ENCODE data around the gene TPK1. TPM values are rescaled to one million over a fixed set of nuclear protein-coding genes. Genes with fewer than 3 reads are reported as not detected.
"Not testable (repeated sequence)": the region's sequence is repeated elsewhere in the genome, so short reads cannot be mapped to it uniquely, and the experiment has no call there.

The TPK1 gene
- total RNA-seq, 1 donor from 2014 or later: 7.6 TPM

GRCh38 chr7:144439717-144440205 lies 396.1 kb downstream of the TPK1 start:
- Histone ChIP-seq H3K27ac (no peak overlapping the region), H3K36me3 (no peaks in the 10 kb centered on the region), H3K27me3 (no peaks in the 10 kb centered on the region), H3K4me1 (no peaks in the 10 kb centered on the region), H3K4me3 (no peak overlapping the region), H3K9me3 (no peaks in the 10 kb centered on the region)
- TF ChIP-seq, protein P1, sequence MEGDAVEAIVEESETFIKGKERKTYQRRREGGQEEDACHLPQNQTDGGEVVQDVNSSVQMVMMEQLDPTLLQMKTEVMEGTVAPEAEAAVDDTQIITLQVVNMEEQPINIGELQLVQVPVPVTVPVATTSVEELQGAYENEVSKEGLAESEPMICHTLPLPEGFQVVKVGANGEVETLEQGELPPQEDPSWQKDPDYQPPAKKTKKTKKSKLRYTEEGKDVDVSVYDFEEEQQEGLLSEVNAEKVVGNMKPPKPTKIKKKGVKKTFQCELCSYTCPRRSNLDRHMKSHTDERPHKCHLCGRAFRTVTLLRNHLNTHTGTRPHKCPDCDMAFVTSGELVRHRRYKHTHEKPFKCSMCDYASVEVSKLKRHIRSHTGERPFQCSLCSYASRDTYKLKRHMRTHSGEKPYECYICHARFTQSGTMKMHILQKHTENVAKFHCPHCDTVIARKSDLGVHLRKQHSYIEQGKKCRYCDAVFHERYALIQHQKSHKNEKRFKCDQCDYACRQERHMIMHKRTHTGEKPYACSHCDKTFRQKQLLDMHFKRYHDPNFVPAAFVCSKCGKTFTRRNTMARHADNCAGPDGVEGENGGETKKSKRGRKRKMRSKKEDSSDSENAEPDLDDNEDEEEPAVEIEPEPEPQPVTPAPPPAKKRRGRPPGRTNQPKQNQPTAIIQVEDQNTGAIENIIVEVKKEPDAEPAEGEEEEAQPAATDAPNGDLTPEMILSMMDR (IDR thresholded peaks at IDR 0.05): no peak
- intact Hi-C loops (cut with DNase I): no loop called here
- DNase-seq (no peak), ATAC-seq (no peak)

DNA sequence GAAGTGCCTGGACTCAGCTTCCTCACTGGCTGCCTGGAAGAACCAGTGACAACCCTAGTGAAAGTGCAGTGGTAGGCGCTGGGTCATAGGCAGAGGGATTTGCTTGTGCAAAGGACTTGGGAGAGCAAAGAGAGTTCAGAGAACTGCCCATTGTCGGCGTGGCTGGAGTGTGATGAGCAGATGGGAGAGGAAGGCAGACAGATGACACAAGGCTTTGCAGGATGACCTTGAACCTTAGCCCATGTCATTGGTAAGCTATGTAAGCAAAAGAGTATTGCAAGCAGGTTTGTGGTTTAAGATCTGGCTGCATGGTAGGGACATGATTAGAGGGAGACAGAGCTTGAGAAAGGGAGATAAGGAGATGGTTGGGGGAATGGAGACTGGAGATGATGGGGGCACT lies 397.1 kb downstream of the TPK1 start:
- no peaks in the 10 kb centered on the region for H3K27me3 ChIP-seq
- no peak for ATAC-seq

DNA sequence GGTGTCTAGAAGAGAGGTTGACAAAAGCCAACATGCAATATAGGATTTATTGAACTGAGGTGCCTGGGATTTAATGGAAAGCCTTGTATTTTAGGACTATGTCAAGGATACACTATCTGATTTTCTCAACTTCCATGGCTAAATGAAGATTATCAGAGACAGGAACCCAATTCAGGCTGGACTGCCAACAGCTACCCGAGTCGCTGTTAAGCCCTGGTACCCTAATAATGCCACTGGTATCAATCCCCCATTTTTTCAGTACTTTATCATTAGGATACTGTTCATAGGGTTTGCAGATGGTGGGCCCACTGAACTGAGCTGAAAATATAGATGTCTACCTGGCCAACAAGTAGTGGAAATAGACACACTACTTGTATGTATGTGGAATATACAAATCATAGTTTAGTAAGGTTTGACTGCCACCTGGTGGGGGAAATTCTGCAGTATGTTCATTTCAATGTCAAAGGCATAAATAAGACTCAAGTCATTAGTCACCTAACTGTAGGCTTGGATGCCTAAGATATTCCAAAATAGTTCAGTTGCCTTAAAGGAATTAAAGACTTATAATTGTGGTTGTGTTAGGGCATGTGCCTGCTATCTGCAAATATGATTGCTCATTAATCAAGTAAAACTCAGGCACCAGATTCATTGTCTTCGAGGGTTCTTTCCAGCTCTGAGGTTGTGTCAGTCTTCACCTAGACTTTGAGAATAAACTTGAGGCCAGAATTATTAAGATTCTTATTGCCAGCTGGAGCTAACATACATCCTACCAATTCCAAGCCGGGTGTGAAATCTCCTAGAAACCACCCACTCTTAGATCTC lies 398.3 kb downstream of the TPK1 start:
- Histone ChIP-seq H3K4me3 (no peak overlapping the region), H3K4me1 (no peaks in the 10 kb centered on the region), H3K36me3 (no peaks in the 10 kb centered on the region), H3K27ac (no peak overlapping the region), H3K9me3 (no peaks in the 10 kb centered on the region), H3K27me3 (no peaks in the 10 kb centered on the region)
- intact Hi-C loops (cut with DNase I): no loop called here
- DNase-seq (no peak), ATAC-seq (peak; percentile 57)
- TF ChIP-seq, protein P1 (IDR thresholded peaks at IDR 0.05): peak; percentile 58

More for the DNA sequence above, 397.1 kb downstream of the TPK1 start:
- no peaks in the 10 kb centered on the region for H3K9me3 ChIP-seq
- H3K4me1 ChIP-seq: no peaks in the 10 kb centered on the region
- no peak overlapping the region for H3K27ac ChIP-seq
- DNase-seq: no peak
- TF ChIP-seq, protein P1 (IDR thresholded peaks at IDR 0.05): no peak
- no peaks in the 10 kb centered on the region for H3K36me3 ChIP-seq
- H3K4me3 ChIP-seq: no peak overlapping the region
- intact Hi-C loops (cut with DNase I): no loop called here

DNA sequence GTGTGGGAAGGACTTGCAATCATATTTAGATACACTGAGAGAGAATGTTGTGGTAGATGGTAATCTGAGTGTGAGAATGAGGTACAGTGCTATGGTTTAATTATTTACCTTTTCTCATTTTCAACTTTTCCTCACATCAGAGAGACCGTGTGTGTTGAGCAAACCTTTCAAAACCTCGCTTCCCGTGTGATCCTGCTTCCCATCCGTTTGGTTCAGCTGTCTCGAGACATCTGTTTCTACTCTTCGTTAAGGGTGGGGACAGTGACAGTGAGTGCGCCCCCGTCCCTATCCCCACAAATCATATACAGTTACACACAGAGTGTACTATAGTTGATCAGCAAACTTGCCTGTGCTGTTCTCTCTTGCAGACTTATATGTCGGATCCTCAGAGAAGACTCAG lies 399.4 kb downstream of the TPK1 start:
- no peak for ATAC-seq
- no peaks in the 10 kb centered on the region for H3K4me1 ChIP-seq
- H3K9me3 ChIP-seq: no peaks in the 10 kb centered on the region
- H3K36me3 ChIP-seq: no peaks in the 10 kb centered on the region
- TF ChIP-seq, protein P1 (IDR thresholded peaks at IDR 0.05): no peak
- H3K27ac ChIP-seq: no peak overlapping the region
- no peak for DNase-seq
- H3K4me3 ChIP-seq: no peak overlapping the region
- H3K27me3 ChIP-seq: no peaks in the 10 kb centered on the region
- intact Hi-C loops (cut with DNase I): no loop called here

DNA sequence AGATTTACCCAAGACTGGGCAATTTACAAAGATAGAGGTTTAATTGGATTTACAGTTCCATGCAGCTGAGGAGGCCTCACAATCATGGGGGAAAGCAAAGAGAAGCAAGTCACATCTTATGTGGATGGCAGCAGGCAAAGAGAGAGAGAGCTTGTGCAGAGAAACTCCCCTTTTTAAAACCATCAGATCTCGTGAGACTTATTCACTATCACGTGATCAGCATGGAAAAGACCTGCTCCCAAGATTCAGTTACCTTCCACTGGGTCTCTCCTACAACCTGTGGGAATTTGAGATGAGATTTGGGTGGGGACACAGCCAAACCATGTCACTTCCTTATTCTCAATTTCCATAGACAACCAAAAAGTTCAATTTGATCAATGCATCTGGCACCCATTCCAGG lies 407.4 kb downstream of the TPK1 start:
- intact Hi-C loops (cut with DNase I): no loop called here
- TF ChIP-seq, protein P1 (IDR thresholded peaks at IDR 0.05): no peak
- ATAC-seq (no peak), DNase-seq (no peak)
- Histone ChIP-seq H3K27me3 (no peaks in the 10 kb centered on the region), H3K4me1 (no peaks in the 10 kb centered on the region), H3K27ac (no peak overlapping the region), H3K4me3 (no peak overlapping the region), H3K9me3 (peaks cover 5% of the 10 kb centered on the region), H3K36me3 (no peaks in the 10 kb centered on the region)

GRCh38 chr7:144427539-144427938 lies 408.3 kb downstream of the TPK1 start:
- H3K27ac ChIP-seq; H3K36me3 ChIP-seq; H3K27me3 ChIP-seq; H3K4me1 ChIP-seq; intact Hi-C loops (cut with DNase I); ATAC-seq; H3K9me3 ChIP-seq; H3K4me3 ChIP-seq; DNase-seq: not testable (repeated sequence)

DNA sequence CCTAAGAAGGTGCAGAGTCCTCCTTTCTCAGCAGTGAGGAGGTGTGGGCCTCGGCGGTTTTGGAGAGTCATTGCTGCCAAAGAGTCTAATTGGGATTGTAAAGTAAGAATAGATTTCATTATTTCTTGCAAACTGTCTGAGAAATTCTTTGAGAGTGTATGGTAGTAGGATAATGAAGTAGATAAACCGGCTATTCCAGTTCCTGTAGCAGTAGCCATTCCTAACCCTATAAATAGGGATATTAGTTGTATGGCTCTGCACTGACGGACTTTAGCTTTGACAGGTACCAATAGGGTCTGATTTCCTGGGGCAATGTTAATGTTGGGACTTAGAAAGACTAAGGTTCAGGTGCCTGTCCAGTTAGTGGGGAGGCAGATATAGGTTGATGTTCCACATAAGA lies 416.9 kb downstream of the TPK1 start:
- H3K36me3 ChIP-seq; intact Hi-C loops (cut with DNase I); ATAC-seq; H3K27ac ChIP-seq; H3K4me3 ChIP-seq; DNase-seq; H3K4me1 ChIP-seq; H3K27me3 ChIP-seq; H3K9me3 ChIP-seq: not testable (repeated sequence)

All from upper lobe of right lung (tissue), 1 donor.